NCI-H146 treated with DMSO at 0.1 percent for 48 hours (cell line): Measurements from ENCODE around the gene RPS18.

Experiments used
- DNase-seq: peaks from one replicate; lab custom pipeline; 2025; ENCODE audit not compliant: unreplicated experiment; lab: John Stamatoyannopoulos, UW

The RPS18 gene

GRCh38 chr6:33314515-33314942 lies 42.7 kb downstream of the RPS18 start:
- DNase-seq = peak; percentile 48

- DNase-seq = no peak
These were observed 43.3 kb downstream of the RPS18 start for GRCh38 chr6:33314943-33315792.

GRCh38 chr6:33315793-33316602 lies 44.1 kb downstream of the RPS18 start:
- no peak for DNase-seq

- DNase-seq = no peak
These were observed 44.9 kb downstream of the RPS18 start for GRCh38 chr6:33316603-33317418.

GRCh38 chr6:33317419-33317668 lies 45.5 kb downstream of the RPS18 start:
- no peak for DNase-seq

- peak; percentile 90 for DNase-seq
These were observed 46.0 kb downstream of the RPS18 start, which contains the start of gene ZBTB22 for GRCh38 chr6:33317669-33318425. ZBTB22 (minus strand) TSS chr6:33317744; CDS start chr6:33316916, 828 bp downstream.

GRCh38 chr6:33318426-33319073 lies 46.7 kb downstream of the RPS18 start:
- DNase-seq = no peak

GRCh38 chr6:33319939-33320314 lies 48.1 kb downstream of the RPS18 start:
- no peak for DNase-seq

- DNase-seq = no peak
These were observed 48.7 kb downstream of the RPS18 start for GRCh38 chr6:33320315-33321181.

GRCh38 chr6:33321227-33321626 lies 49.4 kb downstream of the RPS18 start:
- no peak for DNase-seq

- peak; percentile 84 for DNase-seq
These were observed 51.7 kb downstream of the RPS18 start for GRCh38 chr6:33323623-33323948.

- DNase-seq = peak; percentile 43
These were observed 52.2 kb downstream of the RPS18 start for GRCh38 chr6:33324125-33324524.
